HepG2 (cell line): ENCODE measurements around the gene AHRR. TPM values are rescaled to one million over a fixed set of nuclear protein-coding genes. Genes with fewer than 3 reads are reported as not detected.

Source experiments
- ATAC-seq: fragments of 200-7000 bp; cut with Tn5 transposase; 3 replicates; pipeline ENCODE4 v1.9.1; 2020; ENCODE audit warnings: mild to moderate bottlenecking, moderate library complexity
- BruUV-seq: library from RNA; stranded (reverse); fragments of 400-500 nt; replicated peaks from 2 replicates; lab custom pipeline; 2021; lab: Mats Ljungman, UMichigan
- CTCF ChIA-PET: fragments of 300-600 bp; formaldehyde crosslinking; extraction: SDS; loops from one replicate; lab custom pipeline; 2021; ENCODE audit warnings: low total read pairs, inconsistent platforms, low intra/inter-chr PET ratio; lab: Yijun Ruan, JAX
- POLR2A ChIA-PET: fragments of 350-600 bp; sonication (Branson Sonifier 250); formaldehyde crosslinking; loops from one replicate; lab custom pipeline; 2020; ENCODE audit warnings: antibody characterized with exemption, inconsistent platforms; lab: Yijun Ruan, JAX
- DNase-seq: peaks from one replicate; pipeline ENCODE4 v3.0.0-alpha.2; 2015; ENCODE audit warnings: low spot score
- FAIRE-seq: peaks from 3 replicates; lab custom pipeline; 2011; peaks lifted over from hg19 to GRCh38; lab: Jason Lieb, UNC
- H2AFZ ChIP-seq: one replicate; pipeline ENCODE4 v1.6.1; 2011; ENCODE audit warnings: low read length, inconsistent platforms
- H3K27ac ChIP-seq: fragments of 300-600 bp; 3 replicates; pipeline ENCODE4 v1.8.0; 2011; ENCODE audit warnings: mixed run types, mild to moderate bottlenecking, mixed read lengths, low read length, inconsistent platforms; ENCODE audit not compliant: insufficient read depth; ENCODE audit errors: extremely low read length
- H3K27me3 ChIP-seq, 2 experiments: fragments of 200-600 bp in 1 of 2; 2 replicates in 1 of 2; 3 replicates in 1 of 2; pipeline versions ENCODE4 v1.6.0 to v1.8.0; 2011; ENCODE audit warnings: low read length in 2 of 2, mild to moderate bottlenecking in 2 of 2, moderate library complexity in 2 of 2, inconsistent platforms in 1 of 2; ENCODE audit not compliant: insufficient read depth in 2 of 2, control insufficient read depth in 1 of 2
- H3K36me3 ChIP-seq, 2 experiments: fragments of 200-600 bp in 1 of 2; replicated peaks in 1 of 2; 2 replicates in 1 of 2; 3 replicates in 1 of 2; pipeline versions ENCODE4 v1.5.1 to v1.8.0; 2011; ENCODE audit warnings: low read length in 2 of 2, inconsistent platforms in 1 of 2; ENCODE audit not compliant: insufficient read depth in 2 of 2, control insufficient read depth in 1 of 2
- H3K4me1 ChIP-seq: 2 replicates; pipeline ENCODE4 v1.5.1; 2012; ENCODE audit warnings: low read length, inconsistent platforms; ENCODE audit not compliant: insufficient read depth
- H3K4me2 ChIP-seq: 2 replicates; pipeline ENCODE4 v1.6.0; 2011; ENCODE audit warnings: low read depth, low read length, inconsistent platforms
- H3K4me3 ChIP-seq, 3 experiments: fragments of 200-600 bp in 1 of 3; sonication (generic), shearing (Covaris generic) in 1 of 3; replicated peaks in 1 of 3; 2 replicates each; pipeline ENCODE4 v1.5.1; 2011 to 2016; ENCODE audit warnings: low read length in 3 of 3, inconsistent platforms in 2 of 3, low read depth in 2 of 3, mild to moderate bottlenecking in 2 of 3, control low read depth in 1 of 3, mixed read lengths in 1 of 3; ENCODE audit not compliant: insufficient read depth in 1 of 3
- H3K79me2 ChIP-seq: one replicate; pipeline ENCODE4 v1.6.1; 2011; ENCODE audit warnings: low read length, inconsistent platforms; ENCODE audit not compliant: insufficient read depth
- H3K9ac ChIP-seq: 2 replicates; pipeline ENCODE4 v1.6.0; 2011; ENCODE audit warnings: mild to moderate bottlenecking, low read depth, low read length, inconsistent platforms; ENCODE audit not compliant: insufficient read depth
- H3K9me3 ChIP-seq: 2 replicates; pipeline ENCODE4 v1.5.1; 2012; ENCODE audit warnings: mild to moderate bottlenecking, low read length
- H4K20me1 ChIP-seq: 2 replicates; pipeline ENCODE4 v1.6.0; 2011; ENCODE audit warnings: inconsistent platforms, mild to moderate bottlenecking, low read length, moderate library complexity; ENCODE audit not compliant: insufficient read depth
- ATF7 ChIP-seq, 2 experiments: fragments of 450-650 bp in 1 of 2; sonication (generic) in 1 of 2; formaldehyde crosslinking in 1 of 2; IDR thresholded peaks; 2 replicates each; pipeline versions ENCODE4 v1.4.0 to v1.6.1; 2016 to 2020; ENCODE audit warnings: antibody characterized with exemption in 1 of 2, mild to moderate bottlenecking in 1 of 2, missing genetic modification reagents in 1 of 2
- KAT7 ChIP-seq: IDR thresholded peaks from 2 replicates; pipeline ENCODE4 v1.6.1; 2018; ENCODE audit warnings: borderline replicate concordance, missing compliant biosample characterization
- KLF13 ChIP-seq: sonication (generic); formaldehyde crosslinking; IDR thresholded peaks from 2 replicates; pipeline ENCODE4 v1.4.0; 2020; ENCODE audit warnings: mild to moderate bottlenecking, missing genetic modification reagents
- MXD4 ChIP-seq: IDR thresholded peaks from 2 replicates; pipeline ENCODE4 v1.6.1; 2016; ENCODE audit warnings: mild to moderate bottlenecking, missing biosample characterization, missing genetic modification reagents
- PCBP1 ChIP-seq: fragments of 200-400 bp; formaldehyde crosslinking; IDR thresholded peaks from 2 replicates; pipeline ENCODE4 v1.6.1; 2017; ENCODE audit warnings: mild to moderate bottlenecking, low read depth, low read length, borderline replicate concordance
- SMARCC2 ChIP-seq: fragments of 450-650 bp; IDR thresholded peaks from 2 replicates; pipeline ENCODE4 v1.6.1; 2017; ENCODE audit warnings: antibody characterized with exemption, mild to moderate bottlenecking
- THAP7 ChIP-seq: sonication (generic); formaldehyde crosslinking; IDR thresholded peaks from 2 replicates; pipeline ENCODE4 v1.8.1; 2023; ENCODE audit warnings: mild to moderate bottlenecking, missing genetic modification reagents
- ZNF564 ChIP-seq: sonication (generic); formaldehyde crosslinking; IDR thresholded peaks from 2 replicates; pipeline ENCODE4 v1.8.1; 2023; ENCODE audit warnings: mild to moderate bottlenecking, missing genetic modification reagents
- ZNF749 ChIP-seq: sonication (generic); formaldehyde crosslinking; IDR thresholded peaks from 2 replicates; pipeline ENCODE4 v1.8.0; 2022; ENCODE audit warnings: mild to moderate bottlenecking, missing genetic modification reagents, moderate library complexity, borderline replicate concordance
- ZNF777 ChIP-seq: sonication (generic); formaldehyde crosslinking; IDR thresholded peaks from 2 replicates; pipeline ENCODE4 v1.4.0; 2020; ENCODE audit warnings: missing genetic modification reagents
- ZNF781 ChIP-seq: sonication (generic); formaldehyde crosslinking; IDR thresholded peaks from 2 replicates; pipeline ENCODE4 v1.5.1; 2020; ENCODE audit warnings: borderline replicate concordance, mild to moderate bottlenecking, missing genetic modification reagents; ENCODE audit errors: not compliant biosample characterization
- WGBS: methylation state at CpG from one replicate; pipeline ENCODE4 v1.1.6; 2017; ENCODE audit warnings: low lambda C conversion rate; 5-methylcytosine and 5-hydroxymethylcytosine counted together
- in situ Hi-C: cut with HindIII; loops from 2 replicates; pipeline ENCODE4 v1.10.0; 2017; ENCODE audit warnings: low pct_unique_long_range_greater_than_20kb; ENCODE audit not compliant: extremely low pct_ligation_motif_present
- intact Hi-C: fragments of 100-400 bp; cut with micrococcal nuclease; formaldehyde crosslinking; loops from one replicate; pipeline ENCODE4 v1.10.0; 2022; ENCODE audit not compliant: unreplicated experiment
- polyA plus RNA-seq, 8 experiments: library from polyadenylated mRNA; depleted of rRNA in 3 of 8; stranded (reverse) in 7 of 8; unstranded in 1 of 8; fragments of >200 nt; fragmentation: Illumina TruSeq in 4 of 8; extraction: Trizol in 4 of 8; gene quantifications; 2 replicates each; pipeline versions ENCODE4 v1.2.1 to v1.2.3, GENCODE V29; 2011 to 2016; ENCODE audit warnings: low read depth in 4 of 8, missing spikeins in 1 of 8, mixed read lengths in 1 of 8; ENCODE audit not compliant: insufficient read depth in 1 of 8
- total RNA-seq, 5 experiments: library from RNA; depleted of rRNA; stranded (reverse); fragments of >200 nt; fragmentation: Illumina TruSeq; extraction: Trizol; gene quantifications; 2 replicates each; pipeline ENCODE4 v1.2.3, GENCODE V29; 2016; ENCODE audit warnings: low read depth in 1 of 5

The AHRR gene
- total and polyA plus RNA-seq, 2 of the 13 experiments (the other 11 are each of a cell fraction or from before 2014, with no cell fraction given) = 0.28 to 0.35 TPM

- ChIA-PET CTCF (no interaction called here), POLR2A (no interaction called here)
- no peak for ATAC-seq
- H3K9me3 ChIP-seq = no peaks in the 10 kb centered on the region
- no peak overlapping the region for H3K9ac ChIP-seq
- intact Hi-C loops (no loop called here), in situ Hi-C loops (no loop called here)
- no TSS peak for BruUV-seq
- no peaks in the 10 kb centered on the region for H3K27me3 ChIP-seq
- 65% methylated on average over 6 of the region's 6 CpGs for WGBS
- no peaks in the 10 kb centered on the region for H3K36me3 ChIP-seq
- H4K20me1 ChIP-seq = no peaks in the 10 kb centered on the region
- no peaks in the 10 kb centered on the region for H3K4me1 ChIP-seq
- no peak overlapping the region for H2AFZ ChIP-seq
- no peak overlapping the region for H3K27ac ChIP-seq
- no peak for DNase-seq
- no peak for TF ChIP-seq ZNF777
- TF ChIP-seq ZNF781 (CRISPR knock-in tag) = no peak
- no peak for TF ChIP-seq ZNF564 (CRISPR knock-in tag)
- no peak for TF ChIP-seq ZNF749 (CRISPR knock-in tag)
- TF ChIP-seq PCBP1 = no peak
- TF ChIP-seq THAP7 (CRISPR knock-in tag) = no peak
- TF ChIP-seq KAT7 = no peak
- no peak for TF ChIP-seq KLF13 (CRISPR knock-in tag)
- no peak for TF ChIP-seq SMARCC2
- no peak for TF ChIP-seq ATF7 (IDR thresholded peaks at IDR 0.05)
- no peak for TF ChIP-seq ATF7 (CRISPR knock-in tag; IDR thresholded peaks at IDR 0.05)
- TF ChIP-seq MXD4 (CRISPR knock-in tag) = no peak
- no peaks in the 10 kb centered on the region for H3K79me2 ChIP-seq
- no peak for FAIRE-seq
- no peak overlapping the region for H3K4me2 ChIP-seq
- H3K4me3 ChIP-seq = no peak overlapping the region
Observed at GRCh38 chr5:407051-407450, 85.5 kb downstream of the AHRR start.
